ENCODE measurements around the gene DUSP1.
"Not testable (repeated sequence)": the region's sequence is repeated elsewhere in the genome, so short reads cannot be mapped to it uniquely, and the experiment has no call there.

Gene DUSP1

DNA sequence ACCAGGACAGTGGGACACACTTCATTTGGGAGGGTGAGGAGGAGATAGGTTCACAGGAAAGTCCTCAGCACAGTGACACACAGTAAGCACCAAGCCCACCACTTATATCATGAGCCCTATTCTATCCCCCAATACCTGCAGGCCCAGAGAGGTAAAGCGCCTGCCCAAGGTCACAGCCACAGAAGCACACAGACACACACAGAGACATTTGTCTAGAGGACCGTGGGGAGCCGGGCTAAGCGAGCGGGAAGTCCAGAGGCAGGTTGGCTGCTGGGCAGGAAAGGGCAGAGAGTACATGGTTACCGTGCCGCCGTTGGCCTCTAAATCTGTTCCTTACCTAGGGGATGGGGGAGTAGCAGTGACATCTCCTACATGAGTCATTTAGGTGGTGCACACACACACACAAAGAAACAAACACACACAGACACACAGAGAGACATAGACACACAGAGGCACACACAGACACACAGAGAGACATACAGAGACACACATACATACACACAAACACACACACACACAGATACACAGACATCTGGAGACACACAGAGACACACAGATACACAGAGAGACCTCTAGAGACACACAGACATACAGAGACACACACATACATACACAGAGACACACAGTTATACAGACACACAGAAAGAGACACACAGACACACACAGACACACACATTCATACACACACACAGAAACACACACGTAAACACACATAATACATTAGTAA is 15.9 kb upstream of the DUSP1 start:
- no peak for DNase-seq (ENCODE audit: low read depth)
- TF ChIP-seq, protein P1, sequence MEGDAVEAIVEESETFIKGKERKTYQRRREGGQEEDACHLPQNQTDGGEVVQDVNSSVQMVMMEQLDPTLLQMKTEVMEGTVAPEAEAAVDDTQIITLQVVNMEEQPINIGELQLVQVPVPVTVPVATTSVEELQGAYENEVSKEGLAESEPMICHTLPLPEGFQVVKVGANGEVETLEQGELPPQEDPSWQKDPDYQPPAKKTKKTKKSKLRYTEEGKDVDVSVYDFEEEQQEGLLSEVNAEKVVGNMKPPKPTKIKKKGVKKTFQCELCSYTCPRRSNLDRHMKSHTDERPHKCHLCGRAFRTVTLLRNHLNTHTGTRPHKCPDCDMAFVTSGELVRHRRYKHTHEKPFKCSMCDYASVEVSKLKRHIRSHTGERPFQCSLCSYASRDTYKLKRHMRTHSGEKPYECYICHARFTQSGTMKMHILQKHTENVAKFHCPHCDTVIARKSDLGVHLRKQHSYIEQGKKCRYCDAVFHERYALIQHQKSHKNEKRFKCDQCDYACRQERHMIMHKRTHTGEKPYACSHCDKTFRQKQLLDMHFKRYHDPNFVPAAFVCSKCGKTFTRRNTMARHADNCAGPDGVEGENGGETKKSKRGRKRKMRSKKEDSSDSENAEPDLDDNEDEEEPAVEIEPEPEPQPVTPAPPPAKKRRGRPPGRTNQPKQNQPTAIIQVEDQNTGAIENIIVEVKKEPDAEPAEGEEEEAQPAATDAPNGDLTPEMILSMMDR (IDR thresholded peaks at IDR 0.05; ENCODE audit: control insufficient read depth, extremely low read depth, insufficient read depth), result no peak
- H3K4me3 ChIP-seq (ENCODE audit: low read depth, low read length), result no peak overlapping the region

DNA sequence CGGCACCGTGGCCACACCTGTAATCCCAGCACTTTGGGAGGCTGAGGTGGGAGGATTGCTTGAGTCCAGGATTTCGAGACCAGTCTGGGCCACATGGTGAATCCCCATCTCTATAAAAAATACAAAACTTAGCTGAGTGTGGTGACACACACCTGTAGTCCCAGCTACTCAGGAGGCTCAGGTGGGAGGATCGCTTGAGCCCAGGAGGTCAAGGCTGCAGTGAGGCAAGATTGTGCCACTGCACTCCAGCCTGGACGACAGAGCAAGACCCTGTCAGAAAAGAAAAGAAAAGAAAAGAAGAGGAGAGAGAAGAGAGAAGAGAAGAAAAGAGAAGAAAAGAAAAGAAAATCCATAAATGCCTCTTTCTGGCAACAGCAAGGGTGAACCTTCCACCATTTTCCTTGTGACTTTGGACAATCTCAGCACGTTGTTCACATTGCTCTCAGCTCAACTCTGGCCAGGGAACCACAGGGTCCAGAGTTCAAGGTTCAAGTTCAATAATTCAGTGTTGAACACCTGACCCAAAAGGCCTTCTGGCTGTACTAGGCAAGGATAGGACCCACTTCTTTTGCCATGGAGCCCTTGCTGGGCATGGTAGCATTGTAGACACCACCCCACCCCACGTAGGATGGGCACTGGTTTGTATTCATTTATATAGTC is 14.6 kb upstream of the DUSP1 start:
- no peak overlapping the region for H3K4me3 ChIP-seq (ENCODE audit: low read depth, low read length)
- TF ChIP-seq, protein P1 (IDR thresholded peaks at IDR 0.05; ENCODE audit: control insufficient read depth, extremely low read depth, insufficient read depth), result no peak
- no peak for DNase-seq (ENCODE audit: low read depth)

GRCh38 chr5:172784162-172784561 is 13.2 kb upstream of the DUSP1 start:
- DNase-seq (ENCODE audit: low read depth); H3K4me3 ChIP-seq (ENCODE audit: low read depth, low read length): not testable (repeated sequence)

DNA sequence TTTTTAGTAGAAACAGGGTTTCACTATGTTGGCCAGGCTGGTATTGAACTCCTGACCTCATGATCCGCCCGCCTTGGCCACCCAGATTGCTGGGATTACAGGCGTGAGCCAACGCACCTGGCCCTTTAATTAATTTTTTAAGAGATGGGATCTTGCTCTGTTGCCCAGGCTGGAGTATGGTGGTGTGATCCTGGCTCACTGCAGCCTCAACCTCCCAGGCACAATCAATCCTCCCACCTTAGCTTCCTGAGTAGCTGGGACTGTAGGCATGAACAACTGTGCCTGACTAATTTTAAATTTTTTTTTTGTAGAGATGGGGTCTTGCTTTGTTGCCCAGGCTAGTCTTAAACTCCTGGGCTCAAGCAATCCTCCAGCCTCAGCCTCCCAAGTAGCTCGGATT is 12.3 kb upstream of the DUSP1 start:
- not testable (repeated sequence) for H3K4me3 ChIP-seq (ENCODE audit: low read depth, low read length); DNase-seq (ENCODE audit: low read depth)

- TF ChIP-seq, protein P1 (IDR thresholded peaks at IDR 0.05; ENCODE audit: control insufficient read depth, extremely low read depth, insufficient read depth), result no peak
These were observed 11.4 kb upstream of the DUSP1 start for GRCh38 chr5:172782169-172783039.

DNA sequence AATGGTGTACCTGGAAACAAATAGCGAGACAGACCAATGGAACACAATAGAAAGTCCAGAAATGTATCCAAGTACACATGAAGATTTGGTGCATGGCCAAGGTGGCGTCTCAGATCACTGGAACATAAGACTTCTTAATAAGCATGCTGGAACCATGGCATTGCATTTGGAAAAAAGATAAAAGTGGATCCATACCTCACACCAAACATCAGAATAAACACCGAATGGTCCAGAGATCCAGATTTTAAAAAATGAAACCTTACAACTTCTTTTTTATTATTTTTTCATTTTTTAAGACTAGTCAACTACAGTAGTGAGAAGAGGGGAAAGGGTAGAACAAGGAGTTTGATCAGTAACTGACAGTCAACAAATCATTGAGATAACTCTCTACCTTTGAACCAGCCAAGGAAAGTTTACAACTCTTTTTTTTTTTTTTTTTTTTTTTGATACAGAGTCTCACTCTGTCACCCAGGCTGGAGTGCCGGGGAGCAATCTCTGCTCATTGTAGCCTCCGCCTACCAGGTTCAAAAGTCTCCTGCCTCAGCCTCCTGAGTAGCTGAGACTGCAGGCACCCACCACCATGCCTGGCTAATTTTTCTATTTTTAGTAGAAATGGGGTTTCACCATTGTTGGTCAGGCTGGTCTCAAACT is 8.8 kb upstream of the DUSP1 start:
- no peak overlapping the region for H3K4me3 ChIP-seq (ENCODE audit: low read depth, low read length)
- no peak for DNase-seq (ENCODE audit: low read depth)
- TF ChIP-seq, protein P1 (IDR thresholded peaks at IDR 0.05; ENCODE audit: control insufficient read depth, extremely low read depth, insufficient read depth), result no peak

More at GRCh38 chr5:172782169-172783039, 11.4 kb upstream of the DUSP1 start:
- DNase-seq (ENCODE audit: low read depth), result no peak
- no peak overlapping the region for H3K4me3 ChIP-seq (ENCODE audit: low read depth, low read length)

GRCh38 chr5:172777881-172778814 is 7.2 kb upstream of the DUSP1 start:
- TF ChIP-seq, protein P1 (IDR thresholded peaks at IDR 0.05; ENCODE audit: control insufficient read depth, extremely low read depth, insufficient read depth), result no peak
- no peak for DNase-seq (ENCODE audit: low read depth)
- H3K4me3 ChIP-seq (ENCODE audit: low read depth, low read length), result no peak overlapping the region

All from LNCaP clone FGC (cell line).